Keratinocyte (primary cell): ENCODE measurements around the gene POLR2M. TPM values are rescaled to one million over a fixed set of nuclear protein-coding genes. Genes with fewer than 3 reads are reported as not detected.

Source experiments
- DNase-seq: peaks from one replicate; pipeline ENCODE4 v3.0.0-alpha.2; 2011; ENCODE audit warnings: low read depth, missing footprints, low spot score
- FAIRE-seq: peaks from 2 replicates; lab custom pipeline; 2011; peaks lifted over from hg19 to GRCh38; lab: Jason Lieb, UNC
- H2AFZ ChIP-seq: 2 replicates; pipeline ENCODE4 v1.6.0; 2012; ENCODE audit warnings: low read length, control low read depth, inconsistent platforms; ENCODE audit not compliant: control insufficient read depth
- H3K27ac ChIP-seq: 2 replicates; pipeline ENCODE4 v1.5.1; 2011; ENCODE audit warnings: low read length; ENCODE audit not compliant: control insufficient read depth, insufficient read depth
- H3K27me3 ChIP-seq: 3 replicates; pipeline ENCODE4 v1.6.0; 2011; ENCODE audit warnings: low read length; ENCODE audit not compliant: control insufficient read depth, insufficient read depth; ENCODE audit errors: extremely low read depth
- H3K36me3 ChIP-seq, 2 experiments: 2 replicates in 1 of 2; 3 replicates in 1 of 2; pipeline ENCODE4 v1.5.1; 2011; ENCODE audit warnings: low read length in 2 of 2, mild to moderate bottlenecking in 1 of 2; ENCODE audit not compliant: control insufficient read depth in 2 of 2, insufficient read depth in 2 of 2; ENCODE audit errors: extremely low read depth in 1 of 2
- H3K4me1 ChIP-seq: 3 replicates; pipeline ENCODE4 v1.5.1; 2011; ENCODE audit warnings: low read length; ENCODE audit not compliant: control insufficient read depth, insufficient read depth; ENCODE audit errors: extremely low read depth
- H3K4me2 ChIP-seq: 3 replicates; pipeline ENCODE4 v1.6.0; 2011; ENCODE audit warnings: low read depth, low read length; ENCODE audit not compliant: control insufficient read depth, insufficient read depth; ENCODE audit errors: extremely low read depth
- H3K4me3 ChIP-seq, 3 experiments: fragments of 200-600 bp in 1 of 3; sonication (generic) in 1 of 3; 2 replicates in 2 of 3; 3 replicates in 1 of 3; pipeline ENCODE4 v1.5.1; 2011 to 2016; ENCODE audit warnings: low read length in 3 of 3, mild to moderate bottlenecking in 3 of 3, control low read depth in 2 of 3, inconsistent platforms in 1 of 3, low read depth in 1 of 3, mixed read lengths in 1 of 3, mixed run types in 1 of 3, moderate library complexity in 1 of 3; ENCODE audit not compliant: control insufficient read depth in 2 of 3, insufficient read depth in 2 of 3; ENCODE audit errors: extremely low read depth in 1 of 3
- H3K79me2 ChIP-seq: 2 replicates; pipeline ENCODE4 v1.6.0; 2012; ENCODE audit warnings: low read length; ENCODE audit not compliant: control insufficient read depth, insufficient read depth
- H3K9ac ChIP-seq: 3 replicates; pipeline ENCODE4 v1.6.0; 2011; ENCODE audit warnings: low read length; ENCODE audit not compliant: control insufficient read depth, insufficient read depth; ENCODE audit errors: extremely low read depth
- H3K9me1 ChIP-seq: 3 replicates; pipeline ENCODE4 v1.6.0; 2011; ENCODE audit warnings: low read length; ENCODE audit not compliant: control insufficient read depth, insufficient read depth; ENCODE audit errors: extremely low read depth
- H3K9me3 ChIP-seq: 2 replicates; pipeline ENCODE4 v1.5.1; 2012; ENCODE audit warnings: low read depth, low read length; ENCODE audit not compliant: control insufficient read depth
- H4K20me1 ChIP-seq: 3 replicates; pipeline ENCODE4 v1.6.0; 2011; ENCODE audit warnings: low read length; ENCODE audit not compliant: control insufficient read depth, insufficient read depth; ENCODE audit errors: extremely low read depth
- EZH2 ChIP-seq: IDR thresholded peaks from one replicate; pipeline ENCODE4 v1.6.1; 2012; ENCODE audit warnings: inconsistent platforms, mild to moderate bottlenecking, low read length, moderate library complexity
- dilution Hi-C: fragments of 300-500 bp; cut with MboI; formaldehyde crosslinking; loops from one replicate; pipeline ENCODE4 v1.7.0; 2020; ENCODE audit warnings: low sequenced_read_pairs; ENCODE audit not compliant: extremely low pct_ligation_motif_present
- polyA plus RNA-seq, 5 experiments: library from polyadenylated mRNA; depleted of rRNA in 3 of 5; stranded (reverse) in 3 of 5; stranded (forward) in 1 of 5; unstranded in 1 of 5; fragments of >200 nt; gene quantifications; 1 replicate in 1 of 5; 2 replicates in 3 of 5; 3 replicates in 1 of 5; pipeline versions ENCODE4 v1.2.1 to v1.2.3, GENCODE V29; 2011 to 2012; ENCODE audit warnings: missing spikeins in 2 of 5, low read depth in 1 of 5, low replicate concordance in 1 of 5
- TF ChIP-seq, protein P1 (sequence below), 3 experiments: IDR thresholded peaks in 1 of 3; conservative IDR thresholded peaks in 1 of 3; optimal IDR thresholded peaks in 1 of 3; 2 replicates in 2 of 3; 3 replicates in 1 of 3; pipeline versions ENCODE3 to v1.5.1; 2011; ENCODE audit warnings: low read length in 3 of 3, mild to moderate bottlenecking in 3 of 3, moderate library complexity in 2 of 3, control low read depth in 1 of 3, inconsistent platforms in 1 of 3; ENCODE audit not compliant: insufficient read depth in 2 of 3; ENCODE audit errors: extremely low read depth in 1 of 3

POLR2M gene
- polyA plus RNA-seq, 1 donor (not counting 4 experiments of a cell fraction or from before 2014, with no cell fraction given) = 40.6 TPM

DNA sequence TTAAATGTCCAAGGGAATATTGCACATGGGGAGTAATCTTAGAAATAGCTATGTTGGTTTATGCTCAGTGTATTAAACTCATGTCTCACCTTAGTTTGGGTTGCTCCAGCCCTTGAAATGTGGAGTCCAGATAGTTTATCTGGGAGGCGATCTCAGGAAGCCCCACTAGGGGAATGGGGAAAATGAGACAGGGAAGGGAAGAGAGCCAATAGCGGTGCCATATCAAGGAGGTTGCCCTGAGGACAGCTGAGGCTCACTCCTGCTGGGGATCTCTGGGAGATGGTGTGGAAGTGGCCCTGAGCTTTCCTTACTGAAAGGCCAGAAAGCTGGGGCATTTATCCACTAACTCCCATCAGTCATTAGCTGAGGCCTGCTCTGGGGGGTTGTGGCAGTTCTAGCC, 43.3 kb upstream of the POLR2M start:
- TF ChIP-seq, protein P1, sequence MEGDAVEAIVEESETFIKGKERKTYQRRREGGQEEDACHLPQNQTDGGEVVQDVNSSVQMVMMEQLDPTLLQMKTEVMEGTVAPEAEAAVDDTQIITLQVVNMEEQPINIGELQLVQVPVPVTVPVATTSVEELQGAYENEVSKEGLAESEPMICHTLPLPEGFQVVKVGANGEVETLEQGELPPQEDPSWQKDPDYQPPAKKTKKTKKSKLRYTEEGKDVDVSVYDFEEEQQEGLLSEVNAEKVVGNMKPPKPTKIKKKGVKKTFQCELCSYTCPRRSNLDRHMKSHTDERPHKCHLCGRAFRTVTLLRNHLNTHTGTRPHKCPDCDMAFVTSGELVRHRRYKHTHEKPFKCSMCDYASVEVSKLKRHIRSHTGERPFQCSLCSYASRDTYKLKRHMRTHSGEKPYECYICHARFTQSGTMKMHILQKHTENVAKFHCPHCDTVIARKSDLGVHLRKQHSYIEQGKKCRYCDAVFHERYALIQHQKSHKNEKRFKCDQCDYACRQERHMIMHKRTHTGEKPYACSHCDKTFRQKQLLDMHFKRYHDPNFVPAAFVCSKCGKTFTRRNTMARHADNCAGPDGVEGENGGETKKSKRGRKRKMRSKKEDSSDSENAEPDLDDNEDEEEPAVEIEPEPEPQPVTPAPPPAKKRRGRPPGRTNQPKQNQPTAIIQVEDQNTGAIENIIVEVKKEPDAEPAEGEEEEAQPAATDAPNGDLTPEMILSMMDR (optimal IDR thresholded peaks at IDR 0.05 in 1 of 3, IDR thresholded peaks at IDR 0.05 in 1 of 3, conservative IDR thresholded peaks at IDR 0.05 in 1 of 3; ENCODE audit: extremely low read depth in 1 of 3, insufficient read depth in 2 of 3, low read length in 3 of 3) = no peak
- no peak for TF ChIP-seq EZH2
- dilution Hi-C loops = no loop called here
- Histone ChIP-seq H2AFZ (no peak overlapping the region), H3K79me2 (no peaks in the 10 kb centered on the region), H3K27me3 (no peaks in the 10 kb centered on the region), H3K27ac (no peak overlapping the region), H3K9ac (no peak overlapping the region), H3K4me1 (peaks cover 4% of the 10 kb centered on the region), H4K20me1 (no peaks in the 10 kb centered on the region), H3K4me3 (no peak overlapping the region), H3K4me2 (no peak overlapping the region), H3K9me3 (no peaks in the 10 kb centered on the region), H3K9me1 (no peaks in the 10 kb centered on the region), H3K36me3 (no peaks in the 10 kb centered on the region)
- no peak for DNase-seq
- FAIRE-seq = no peak

DNA sequence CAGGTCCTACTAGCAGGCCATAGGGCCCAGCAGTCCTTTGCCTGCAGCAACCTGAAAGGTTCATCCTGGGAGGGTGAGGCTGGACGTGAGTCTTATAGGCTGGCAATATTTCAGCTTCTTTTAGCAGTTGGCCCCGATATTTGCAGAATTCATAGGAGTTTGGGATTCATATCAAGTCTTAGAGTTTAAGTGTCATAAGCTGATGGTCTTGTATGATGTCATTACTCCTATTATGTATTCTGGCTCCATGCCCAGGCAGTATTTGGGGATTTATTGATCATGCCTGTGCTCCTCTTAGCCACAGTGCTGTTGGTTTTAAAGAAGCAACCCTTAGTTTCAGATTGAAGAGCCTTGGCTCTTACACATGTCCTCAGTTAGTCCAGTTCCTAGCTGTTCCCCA, 41.3 kb upstream of the POLR2M start:
- no peaks in the 10 kb centered on the region for H3K9me3 ChIP-seq
- TF ChIP-seq, protein P1 (optimal IDR thresholded peaks at IDR 0.05 in 1 of 3, IDR thresholded peaks at IDR 0.05 in 1 of 3, conservative IDR thresholded peaks at IDR 0.05 in 1 of 3; ENCODE audit: extremely low read depth in 1 of 3, insufficient read depth in 2 of 3, low read length in 3 of 3) = no peak
- no peaks in the 10 kb centered on the region for H3K27me3 ChIP-seq
- dilution Hi-C loops = no loop called here
- H3K4me3 ChIP-seq = no peak overlapping the region
- H4K20me1 ChIP-seq = no peaks in the 10 kb centered on the region
- H3K36me3 ChIP-seq = no peaks in the 10 kb centered on the region
- FAIRE-seq (no peak), DNase-seq (no peak)
- H3K4me2 ChIP-seq = no peak overlapping the region
- no peaks in the 10 kb centered on the region for H3K79me2 ChIP-seq
- no peak overlapping the region for H2AFZ ChIP-seq
- no peak overlapping the region for H3K27ac ChIP-seq
- no peaks in the 10 kb centered on the region for H3K9me1 ChIP-seq
- H3K4me1 ChIP-seq = peaks cover 4% of the 10 kb centered on the region
- H3K9ac ChIP-seq = no peak overlapping the region
